HepG2 (cell line): ENCODE data around the gene COMMD7. TPM values are rescaled to one million over a fixed set of nuclear protein-coding genes. Genes with fewer than 3 reads are reported as not detected.
A peak's percentile ranks its signal among the peaks of the same experiment; 100 is the strongest.

Experiments
- ARNTL ChIP-seq: sonication (generic); formaldehyde crosslinking; IDR thresholded peaks from 2 replicates; pipeline ENCODE4 v1.4.0; 2020; ENCODE audit warnings: mild to moderate bottlenecking, missing genetic modification reagents
- CBX2 ChIP-seq, 2 experiments: fragments of 200-600 bp in 1 of 2; sonication (generic); formaldehyde crosslinking in 1 of 2; IDR thresholded peaks; 2 replicates each; pipeline versions ENCODE4 v1.7.0 to v1.8.1; 2018 to 2022; ENCODE audit warnings: low read depth in 2 of 2, low read length in 1 of 2, mild to moderate bottlenecking in 1 of 2, missing genetic modification reagents in 1 of 2
- CHCHD3 ChIP-seq: sonication (generic); formaldehyde crosslinking; IDR thresholded peaks from 2 replicates; pipeline ENCODE4 v1.8.0; 2022; ENCODE audit warnings: mild to moderate bottlenecking, missing genetic modification reagents, moderate library complexity
- ETV6 ChIP-seq: sonication (generic); formaldehyde crosslinking; conservative IDR thresholded peaks from 2 replicates; pipeline ENCODE4 v1.4.0; 2020; ENCODE audit warnings: missing genetic modification reagents
- GMEB1 ChIP-seq: sonication (generic); formaldehyde crosslinking; IDR thresholded peaks from 2 replicates; pipeline ENCODE4 v1.5.1; 2020; ENCODE audit warnings: missing genetic modification reagents, mild to moderate bottlenecking, borderline replicate concordance
- HMGXB4 ChIP-seq, 2 experiments: sonication (generic) in 1 of 2; formaldehyde crosslinking in 1 of 2; IDR thresholded peaks; 2 replicates each; pipeline versions ENCODE4 v1.4.0 to v1.6.1; 2018 to 2020; ENCODE audit warnings: missing genetic modification reagents in 2 of 2, borderline replicate concordance in 1 of 2, low read depth in 1 of 2, mild to moderate bottlenecking in 1 of 2, missing biosample characterization in 1 of 2
- HNRNPLL ChIP-seq: fragments of 200-400 bp; formaldehyde crosslinking; IDR thresholded peaks from 2 replicates; pipeline ENCODE4 v1.6.1; 2017; ENCODE audit warnings: mild to moderate bottlenecking, low read depth, low read length; ENCODE audit not compliant: poor library complexity, severe bottlenecking
- MATR3 ChIP-seq: sonication (generic); formaldehyde crosslinking; IDR thresholded peaks from 2 replicates; pipeline ENCODE4 v1.4.0; 2020; ENCODE audit warnings: missing genetic modification reagents
- MZF1 ChIP-seq: sonication (generic); formaldehyde crosslinking; IDR thresholded peaks from 2 replicates; pipeline ENCODE4 v1.8.1; 2023; ENCODE audit warnings: mild to moderate bottlenecking, missing genetic modification reagents, borderline replicate concordance
- RBM22 ChIP-seq: fragments of 200-400 bp; formaldehyde crosslinking; optimal IDR thresholded peaks from 2 replicates; pipeline ENCODE3; 2017; ENCODE audit warnings: mild to moderate bottlenecking, low read length, moderate library complexity
- SNAPC5 ChIP-seq: sonication (generic); formaldehyde crosslinking; IDR thresholded peaks from 2 replicates; pipeline ENCODE4 v1.8.1; 2023; ENCODE audit warnings: mild to moderate bottlenecking, missing genetic modification reagents, borderline replicate concordance
- STAG1 ChIP-seq: sonication (generic); formaldehyde crosslinking; IDR thresholded peaks from 2 replicates; pipeline ENCODE4 v1.4.0; 2020; ENCODE audit warnings: missing genetic modification reagents
- TFAP4 ChIP-seq: sonication (generic); IDR thresholded peaks from 2 replicates; pipeline ENCODE4 v1.6.1; 2016; ENCODE audit warnings: low read depth, borderline replicate concordance
- U2AF2 ChIP-seq: fragments of 200-400 bp; formaldehyde crosslinking; IDR thresholded peaks from 2 replicates; pipeline ENCODE4 v1.6.1; 2017; ENCODE audit warnings: low read depth, mild to moderate bottlenecking, low read length
- ZBTB20 ChIP-seq: sonication (generic); formaldehyde crosslinking; IDR thresholded peaks from 2 replicates; pipeline ENCODE4 v1.8.1; 2023; ENCODE audit warnings: missing genetic modification reagents, low read depth, mild to moderate bottlenecking, borderline replicate concordance
- ZC3H13 ChIP-seq: sonication (generic); formaldehyde crosslinking; IDR thresholded peaks from 2 replicates; pipeline ENCODE4 v1.8.1; 2023; ENCODE audit warnings: mild to moderate bottlenecking, missing genetic modification reagents, moderate library complexity
- ZKSCAN5 ChIP-seq: sonication (generic); formaldehyde crosslinking; IDR thresholded peaks from 2 replicates; pipeline ENCODE4 v1.5.1; 2020; ENCODE audit warnings: mild to moderate bottlenecking, missing genetic modification reagents
- ZNF292 ChIP-seq: sonication (generic); formaldehyde crosslinking; IDR thresholded peaks from 2 replicates; pipeline ENCODE4 v1.8.1; 2022; ENCODE audit warnings: mild to moderate bottlenecking, low read depth, missing genetic modification reagents, borderline replicate concordance
- ZNF326 ChIP-seq: sonication (generic); formaldehyde crosslinking; IDR thresholded peaks from 2 replicates; pipeline ENCODE4 v1.4.0; 2020; ENCODE audit warnings: missing genetic modification reagents, borderline replicate concordance
- ZNF333 ChIP-seq: sonication (generic); formaldehyde crosslinking; IDR thresholded peaks from 2 replicates; pipeline ENCODE4 v1.4.0; 2020; ENCODE audit warnings: mild to moderate bottlenecking, missing genetic modification reagents, borderline replicate concordance
- ZNF530 ChIP-seq: sonication (generic); formaldehyde crosslinking; IDR thresholded peaks from 2 replicates; pipeline ENCODE4 v1.5.0; 2020; ENCODE audit warnings: low read depth, mild to moderate bottlenecking, missing genetic modification reagents
- ZNF557 ChIP-seq: sonication (generic); formaldehyde crosslinking; IDR thresholded peaks from 2 replicates; pipeline ENCODE4 v1.4.0; 2020; ENCODE audit warnings: missing genetic modification reagents
- ZNF75D ChIP-seq: sonication (generic); formaldehyde crosslinking; IDR thresholded peaks from 2 replicates; pipeline ENCODE4 v1.8.1; 2023; ENCODE audit warnings: missing genetic modification reagents, mild to moderate bottlenecking, borderline replicate concordance
- ZNF766 ChIP-seq: sonication (generic); formaldehyde crosslinking; IDR thresholded peaks from 2 replicates; pipeline ENCODE4 v1.5.0; 2020; ENCODE audit warnings: missing genetic modification reagents, borderline replicate concordance
- polyA plus RNA-seq, 8 experiments: library from polyadenylated mRNA; depleted of rRNA in 3 of 8; stranded (reverse) in 7 of 8; unstranded in 1 of 8; fragments of >200 nt; fragmentation: Illumina TruSeq in 4 of 8; extraction: Trizol in 4 of 8; gene quantifications; 2 replicates each; pipeline versions ENCODE4 v1.2.1 to v1.2.3, GENCODE V29; 2011 to 2016; ENCODE audit warnings: low read depth in 4 of 8, missing spikeins in 1 of 8, mixed read lengths in 1 of 8; ENCODE audit not compliant: insufficient read depth in 1 of 8
- total RNA-seq, 5 experiments: library from RNA; depleted of rRNA; stranded (reverse); fragments of >200 nt; fragmentation: Illumina TruSeq; extraction: Trizol; gene quantifications; 2 replicates each; pipeline ENCODE4 v1.2.3, GENCODE V29; 2016; ENCODE audit warnings: low read depth in 1 of 5

COMMD7 gene
- total and polyA plus RNA-seq, 2 of the 13 experiments (the other 11 are each of a cell fraction or from before 2014, with no cell fraction given) = 42.1 to 53.3 TPM

- TF ChIP-seq ZC3H13 (CRISPR knock-in tag) = peak; percentile 71; the same call in 1 of the 2 replicates
- no peak for TF ChIP-seq SNAPC5 (CRISPR knock-in tag)
- no peak for TF ChIP-seq ZNF530
- no peak for TF ChIP-seq U2AF2
- TF ChIP-seq ZNF766 (CRISPR knock-in tag) = peak; percentile 89; the same call in 1 of the 2 replicates
- TF ChIP-seq ZNF292 (CRISPR knock-in tag) = peak; percentile 34; the same call in 1 of the 2 replicates
- TF ChIP-seq ZNF326 (CRISPR knock-in tag) = no peak
- 0 out of 2 replicates have a peak, but pooled peaks have one; percentile 10 for TF ChIP-seq STAG1
- no peak for TF ChIP-seq ZNF75D (CRISPR knock-in tag)
- no peak for TF ChIP-seq RBM22
- TF ChIP-seq ZKSCAN5 (CRISPR knock-in tag) = no peak
- TF ChIP-seq ZBTB20 (CRISPR knock-in tag) = no peak
- no peak for TF ChIP-seq CBX2 (IDR thresholded peaks at IDR 0.05; ENCODE audit: low read depth, low read length)
- 0 out of 2 replicates have a peak, but pooled peaks have one; percentile 38 for TF ChIP-seq CBX2 (CRISPR knock-in tag; IDR thresholded peaks at IDR 0.05; ENCODE audit: low read depth)
- TF ChIP-seq TFAP4 = peak; percentile 43; the same call in 1 of the 2 replicates
- no peak for TF ChIP-seq MZF1
- no peak for TF ChIP-seq GMEB1 (CRISPR knock-in tag)
- peak; percentile 67 to 78; a peak in 3 of 4 replicates for TF ChIP-seq HMGXB4 (CRISPR knock-in tag; IDR thresholded peaks at IDR 0.05; ENCODE audit: borderline replicate concordance in 1 of 2, low read depth in 1 of 2)
- peak; percentile 90 for TF ChIP-seq CHCHD3
- 0 out of 2 replicates have a peak, but pooled peaks have one; percentile 53 for TF ChIP-seq MATR3 (CRISPR knock-in tag)
- peak; percentile 89 for TF ChIP-seq HNRNPLL
- TF ChIP-seq ARNTL (CRISPR knock-in tag) = no peak
- TF ChIP-seq ZNF333 = peak; percentile 21; the same call in 1 of the 2 replicates
- peak; percentile 27; the same call in 1 of the 2 replicates for TF ChIP-seq ZNF557 (CRISPR knock-in tag)
- TF ChIP-seq ETV6 (CRISPR knock-in tag) = no peak; the same call in 1 of the 2 replicates
Measured at GRCh38 chr20:32743237-32744112, at the start of gene COMMD7 (continued).
